GM18517 (cell line): ENCODE measurements around the gene LDLRAP1.

Experiments used
- ATAC-seq: cut with Tn5 transposase; IDR thresholded peaks from one replicate; pipeline ENCODE4 v1.9.1; 2021; ENCODE audit warnings: mild to moderate bottlenecking, moderate library complexity; ENCODE audit not compliant: unreplicated experiment

Gene LDLRAP1

GRCh38 chr1:25560788-25561187, 17.4 kb downstream of the LDLRAP1 start:
- ATAC-seq, result no peak

GRCh38 chr1:25561421-25562100, 18.2 kb downstream of the LDLRAP1 start:
- no peak for ATAC-seq

GRCh38 chr1:25562101-25562927, 18.9 kb downstream of the LDLRAP1 start:
- no peak for ATAC-seq

DNA sequence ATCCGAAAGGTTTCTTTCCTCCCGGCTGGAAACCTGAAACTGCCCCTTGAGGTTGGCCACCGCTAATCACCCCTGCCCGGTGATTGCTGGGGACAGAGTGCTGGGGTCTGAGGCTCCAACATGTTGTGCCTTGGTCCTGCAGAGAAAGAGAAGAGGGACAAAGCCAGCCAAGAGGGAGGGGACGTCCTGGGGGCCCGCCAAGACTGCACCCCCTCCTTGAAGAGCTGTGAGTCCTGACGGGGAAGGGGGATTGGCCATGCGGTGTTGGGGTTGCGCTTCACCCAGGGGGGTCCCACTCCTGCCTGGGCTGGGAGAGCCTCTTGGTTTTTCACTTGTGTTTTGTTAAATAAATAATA, 19.5 kb downstream of the LDLRAP1 start:
- no peak for ATAC-seq

- ATAC-seq, result no peak
These were observed 20.2 kb downstream of the LDLRAP1 start for GRCh38 chr1:25563330-25564215.

GRCh38 chr1:25564777-25565574, 21.6 kb downstream of the LDLRAP1 start:
- no peak for ATAC-seq

DNA sequence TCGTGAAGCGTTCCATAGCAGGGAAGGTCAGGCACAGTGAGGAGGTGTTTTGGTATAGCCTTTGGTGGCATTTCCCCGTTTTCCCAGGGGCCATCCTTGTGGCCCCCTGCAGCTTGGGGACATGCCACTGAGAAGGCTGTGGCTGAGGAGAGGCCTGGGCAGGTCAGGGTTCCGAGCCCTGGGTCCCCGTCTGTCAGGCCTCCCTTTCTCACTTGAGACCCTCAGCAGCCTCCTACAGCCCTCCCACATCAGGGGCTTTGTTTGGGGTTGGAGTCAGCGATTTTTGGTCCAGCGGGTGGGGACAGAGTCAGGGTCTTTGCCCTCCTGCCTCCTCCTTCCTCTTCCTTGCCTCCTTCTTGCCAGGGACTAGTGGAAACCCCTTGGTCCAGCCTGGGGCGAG, 22.2 kb downstream of the LDLRAP1 start:
- no peak for ATAC-seq

GRCh38 chr1:25566176-25566729, 22.8 kb downstream of the LDLRAP1 start:
- ATAC-seq, result no peak

GRCh38 chr1:25566730-25567341, 23.4 kb downstream of the LDLRAP1 start:
- ATAC-seq, result no peak

DNA sequence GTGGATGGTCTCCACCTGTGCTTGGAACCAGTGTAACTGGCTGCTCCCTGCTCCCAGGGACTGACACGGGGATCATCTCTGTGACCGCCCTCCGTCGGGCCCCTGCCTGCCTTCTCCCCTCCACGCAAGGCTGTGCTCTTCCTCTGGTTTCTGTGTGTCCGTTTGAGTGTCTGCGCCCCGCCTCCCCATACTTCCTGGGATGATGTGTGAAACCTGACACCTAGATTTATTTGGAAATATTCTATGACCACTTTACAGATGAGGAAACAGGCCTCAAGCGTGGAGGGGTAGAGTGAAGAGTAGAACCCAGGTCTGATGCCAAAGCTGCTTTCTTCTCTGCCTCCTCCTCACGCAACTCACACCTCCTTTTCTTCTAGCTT, 24.3 kb downstream of the LDLRAP1 start:
- ATAC-seq, result no peak

DNA sequence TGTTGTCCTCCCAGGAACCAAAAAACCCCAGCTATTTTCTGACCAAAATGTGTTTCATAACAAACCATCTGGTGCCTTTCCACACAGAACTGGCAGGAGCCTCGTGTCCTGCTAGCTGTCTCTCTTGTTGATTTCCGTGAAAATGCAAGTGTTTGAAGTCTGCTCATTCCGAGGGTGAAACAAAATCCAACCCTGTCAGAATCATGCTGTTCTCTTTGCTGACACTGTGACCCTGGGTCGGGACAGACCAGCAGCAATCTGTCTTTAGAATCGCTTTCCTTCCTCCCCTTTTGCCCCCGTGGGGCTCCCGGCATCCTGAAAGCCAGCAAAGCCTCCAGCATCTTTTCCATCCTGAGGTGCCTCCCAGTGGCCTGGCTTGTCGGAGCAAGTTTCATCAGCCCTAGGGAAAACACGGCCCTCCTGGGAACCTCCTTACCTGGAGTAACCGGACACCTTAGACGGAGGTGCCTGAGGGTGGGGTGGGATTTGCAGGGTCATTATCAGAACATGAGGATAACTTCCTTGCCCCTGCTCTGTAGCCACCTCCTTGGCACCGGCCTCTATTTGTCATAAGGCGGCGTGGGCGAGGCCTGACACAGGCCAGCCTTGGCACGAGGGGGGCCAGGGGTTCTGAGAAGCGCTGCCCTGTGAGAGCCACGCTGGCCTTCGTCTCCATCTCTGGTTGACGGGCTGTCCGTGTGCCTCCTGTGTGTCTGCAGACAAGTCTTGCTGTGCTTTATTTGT, 24.9 kb downstream of the LDLRAP1 start:
- ATAC-seq, result no peak

GRCh38 chr1:25568834-25569596, 25.6 kb downstream of the LDLRAP1 start:
- ATAC-seq, result no peak

DNA sequence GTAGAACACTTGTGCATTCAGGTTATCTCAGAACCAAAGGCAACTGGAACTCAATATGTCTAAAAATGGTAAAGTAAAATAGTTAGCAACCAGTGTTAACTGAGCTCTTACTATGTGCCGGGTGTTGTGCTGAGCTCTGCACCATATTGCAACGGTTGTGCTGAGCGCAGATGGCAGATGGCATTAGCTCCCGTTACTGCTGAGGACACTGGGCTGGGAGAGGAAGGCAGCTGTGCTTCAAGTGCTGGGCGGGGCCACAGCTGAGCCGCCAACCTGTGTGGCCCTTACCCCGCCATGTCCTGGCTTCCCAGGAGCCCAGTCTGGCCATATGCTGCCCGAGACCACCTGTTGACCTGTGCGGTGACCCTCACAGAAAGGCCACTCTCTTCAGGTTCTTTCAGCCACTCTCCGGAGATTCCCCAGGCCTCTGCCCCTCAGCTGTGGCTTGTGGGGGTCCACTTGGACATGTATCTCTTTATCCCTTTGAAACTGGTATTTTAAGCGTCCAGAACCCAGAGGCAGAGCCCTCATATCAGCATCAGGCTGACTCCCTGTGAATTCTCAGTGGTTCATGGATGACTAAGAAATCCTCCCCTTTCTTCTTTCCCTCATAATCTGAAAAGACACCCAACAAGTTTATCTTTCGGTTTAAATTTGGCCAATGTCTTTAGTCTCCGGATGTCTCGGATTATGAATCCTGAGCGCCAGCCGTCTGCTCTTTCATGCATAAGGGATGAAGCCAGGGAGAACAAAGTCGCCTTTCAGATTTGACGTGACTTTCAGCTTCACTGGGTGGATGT, 26.4 kb downstream of the LDLRAP1 start:
- no peak for ATAC-seq

DNA sequence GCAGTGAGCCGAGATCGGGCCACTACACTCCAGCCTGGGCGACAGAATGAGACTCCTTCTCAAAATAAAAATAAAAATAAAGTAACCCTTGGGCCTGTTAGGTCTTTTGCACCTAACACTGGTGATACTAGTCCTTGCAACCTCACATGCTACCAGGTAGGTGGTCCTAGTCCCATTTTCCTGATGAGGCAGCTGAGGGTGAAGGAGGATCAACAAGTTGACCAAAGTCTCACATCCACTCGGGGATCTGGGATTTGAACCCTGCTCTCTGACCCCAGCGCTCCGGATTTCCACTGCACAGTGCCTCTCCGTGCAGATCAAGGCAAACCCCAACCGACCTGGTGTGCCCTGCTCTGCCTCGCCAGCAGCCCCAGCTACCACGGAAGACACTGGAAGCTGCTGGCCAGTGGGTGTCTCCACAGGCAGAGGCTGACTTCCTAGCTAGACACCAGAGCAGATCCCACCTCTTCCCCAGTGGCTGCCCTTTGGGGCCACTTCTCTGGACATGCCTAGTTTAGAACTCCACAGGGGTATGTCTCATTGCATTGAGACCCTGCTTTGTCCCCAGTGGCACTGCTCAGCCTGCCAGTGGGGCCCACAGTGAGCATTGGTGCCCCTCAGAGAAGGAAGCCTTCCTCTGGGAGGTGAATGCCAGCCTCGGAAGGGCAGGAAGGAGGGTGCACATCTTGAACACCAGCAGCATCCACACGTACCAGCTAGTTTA, 27.6 kb downstream of the LDLRAP1 start:
- ATAC-seq, result no peak

- no peak for ATAC-seq
These were observed 28.1 kb downstream of the LDLRAP1 start for GRCh38 chr1:25571522-25571970.

DNA sequence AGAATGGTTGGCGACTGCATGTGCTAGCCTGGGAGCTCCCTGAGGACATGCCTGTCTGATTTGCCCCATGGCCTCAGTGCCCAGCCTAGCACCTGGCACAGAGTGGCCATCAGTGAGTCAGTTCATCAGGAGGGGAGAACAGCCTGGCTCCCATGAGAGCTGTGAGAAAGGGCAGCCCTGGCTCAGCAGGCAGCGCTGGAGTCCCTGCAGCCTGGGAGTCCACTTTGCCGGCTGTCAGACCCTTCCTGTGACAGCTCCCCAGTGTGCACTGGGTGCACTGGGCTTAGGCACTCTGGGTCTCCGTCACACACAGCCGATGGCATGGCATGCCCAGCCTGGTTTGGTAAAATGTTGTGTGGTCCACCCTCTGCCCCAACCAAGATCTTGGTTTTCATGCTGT, 28.7 kb downstream of the LDLRAP1 start:
- ATAC-seq, result no peak
